B cell (primary cell): ENCODE data around the gene MEGF11. TPM values are rescaled to one million over a fixed set of nuclear protein-coding genes. Genes with fewer than 3 reads are reported as not detected.

Experiments used
- ATAC-seq: fragments of 200-7000 bp; cut with Tn5 transposase; one replicate; pipeline ENCODE4 v1.10.0; 2021; ENCODE audit warnings: low read depth, mild to moderate bottlenecking, moderate number of reproducible peaks, moderate library complexity
- CTCF ChIA-PET: fragments of 350-600 bp; sonication (Branson Sonifier 250); formaldehyde crosslinking; loops from one replicate; lab custom pipeline; 2021; ENCODE audit warnings: antibody characterized with exemption, inconsistent platforms; lab: Charles Lee
- POLR2A ChIA-PET: fragments of 350-600 bp; sonication (Branson Sonifier 250); formaldehyde crosslinking; loops from one replicate; lab custom pipeline; 2021; ENCODE audit warnings: antibody characterized with exemption; lab: Charles Lee
- DNase-seq: peaks from one replicate; pipeline ENCODE4 v3.0.0; 2013
- H2AFZ ChIP-seq: 2 replicates; pipeline ENCODE4 v1.6.1; 2012; ENCODE audit warnings: mild to moderate bottlenecking, low read depth, low read length; ENCODE audit not compliant: insufficient read depth, poor library complexity, severe bottlenecking
- H3K27ac ChIP-seq, 2 donors: 1 replicate in 1 of 2; 2 replicates in 1 of 2; pipeline ENCODE4 v1.5.1; 2012 to 2013; ENCODE audit warnings: low read length in 2 of 2, mild to moderate bottlenecking in 2 of 2, moderate library complexity in 1 of 2
- H3K27me3 ChIP-seq, 4 experiments: fragments of 200-600 bp in 1 of 4; sonication (generic) in 1 of 4; replicated peaks in 1 of 4; 1 replicate in 2 of 4; 2 replicates in 2 of 4; pipeline versions ENCODE4 v1.6.1 to v1.7.0; 2013 to 2016; ENCODE audit warnings: low read length in 3 of 4, mild to moderate bottlenecking in 2 of 4, mixed read lengths in 1 of 4, moderate library complexity in 1 of 4; ENCODE audit not compliant: insufficient read depth in 4 of 4, control insufficient read depth in 3 of 4; ENCODE audit errors: control extremely low read depth in 1 of 4
- H3K36me3 ChIP-seq, 2 experiments: replicated peaks in 1 of 2; 1 replicate in 1 of 2; 2 replicates in 1 of 2; pipeline versions ENCODE4 v1.6.1 to v1.7.1; 2013; ENCODE audit warnings: low read length in 1 of 2; ENCODE audit not compliant: insufficient read depth in 2 of 2, control insufficient read depth in 1 of 2; ENCODE audit errors: control extremely low read depth in 1 of 2, extremely low read depth in 1 of 2
- H3K4me1 ChIP-seq, 2 donors: fragments of 200-600 bp in 1 of 2; sonication (generic) in 1 of 2; 1 replicate in 1 of 2; 2 replicates in 1 of 2; pipeline versions ENCODE4 v1.5.1 to v1.6.1; 2013 to 2017; ENCODE audit warnings: low read length in 2 of 2; ENCODE audit not compliant: control insufficient read depth in 2 of 2, insufficient read depth in 2 of 2
- H3K4me2 ChIP-seq: replicated peaks from 2 replicates; pipeline ENCODE3; 2012; ENCODE audit warnings: mild to moderate bottlenecking, low read depth, low read length; ENCODE audit not compliant: poor library complexity, severe bottlenecking
- H3K4me3 ChIP-seq, 5 experiments: fragments of 200-600 bp in 1 of 5; sonication (generic) in 1 of 5; 1 replicate in 3 of 5; 2 replicates in 2 of 5; pipeline versions ENCODE4 v1.5.1 to v1.7.0; 2011 to 2016; ENCODE audit warnings: low read length in 4 of 5, mild to moderate bottlenecking in 4 of 5, low read depth in 2 of 5, control low read depth in 1 of 5, moderate library complexity in 1 of 5; ENCODE audit not compliant: insufficient read depth in 1 of 5; ENCODE audit errors: control extremely low read depth in 1 of 5, extremely low read depth in 1 of 5
- H3K79me2 ChIP-seq: fragments of 200-600 bp; sonication (generic); one replicate; pipeline ENCODE4 v1.6.0; 2016; ENCODE audit warnings: low read length; ENCODE audit not compliant: control insufficient read depth, insufficient read depth
- H3K9ac ChIP-seq: fragments of 200-600 bp; sonication (generic); 2 replicates; pipeline ENCODE4 v1.6.1; 2017; ENCODE audit warnings: mild to moderate bottlenecking, low read length, moderate library complexity
- H3K9me3 ChIP-seq, 3 donors: one replicate each; pipeline versions ENCODE4 v1.6.1 to v1.7.1; 2013; ENCODE audit warnings: low read length in 2 of 3; ENCODE audit not compliant: control insufficient read depth in 2 of 3, insufficient read depth in 1 of 3; ENCODE audit errors: control extremely low read depth in 1 of 3
- H4K20me1 ChIP-seq: 2 replicates; pipeline ENCODE4 v1.6.0; 2012; ENCODE audit warnings: mild to moderate bottlenecking, low read length; ENCODE audit not compliant: insufficient read depth, control insufficient read depth, poor library complexity, severe bottlenecking
- H3K27ac Mint-ChIP-seq: one replicate; pipeline ENCODE4 v1.8.0; 2021; ENCODE audit warnings: mixed read lengths
- H3K27me3 Mint-ChIP-seq: one replicate; pipeline ENCODE4 v1.8.0; 2021; ENCODE audit warnings: mixed read lengths
- H3K4me1 Mint-ChIP-seq: one replicate; pipeline ENCODE4 v1.8.0; 2021; ENCODE audit warnings: mixed read lengths
- H3K4me3 Mint-ChIP-seq: one replicate; pipeline ENCODE4 v1.8.0; 2021; ENCODE audit warnings: mixed read lengths
- H3K9me3 Mint-ChIP-seq: one replicate; pipeline ENCODE4 v1.8.0; 2022; ENCODE audit warnings: mixed read lengths; ENCODE audit not compliant: insufficient read depth
- CTCF ChIP-seq: fragments of 200-600 bp; IDR thresholded peaks from one replicate; pipeline ENCODE4 v1.8.0; 2022; ENCODE audit warnings: antibody characterized with exemption, mild to moderate bottlenecking
- EZH2 ChIP-seq: IDR thresholded peaks from 2 replicates; pipeline ENCODE4 v1.6.1; 2012; ENCODE audit warnings: borderline replicate concordance, low read depth, mild to moderate bottlenecking, moderate library complexity, low read length; ENCODE audit not compliant: insufficient read depth, poor library complexity, severe bottlenecking
- WGBS: methylation state at CpG from one replicate; pipeline ENCODE4 v1.1.5; 2013; ENCODE audit warnings: missing lambda C conversion rate; ENCODE audit not compliant: insufficient coverage; 5-methylcytosine and 5-hydroxymethylcytosine counted together
- intact Hi-C: fragments of 100-400 bp; cut with micrococcal nuclease; formaldehyde crosslinking; loops from one replicate; pipeline ENCODE4 v1.10.0; 2022
- polyA plus RNA-seq: library from polyadenylated mRNA; depleted of rRNA; stranded (reverse); fragments of >200 nt; gene quantifications from 2 replicates; pipeline ENCODE4 v1.2.3, GENCODE V29; 2012
- total RNA-seq, 2 donors: library from RNA; stranded (reverse); fragments of 120-200 nt in 1 of 2; gene quantifications; 1 replicate in 1 of 2; 2 replicates in 1 of 2; pipeline versions ENCODE4 v1.2.3 to v1.2.4, GENCODE V29; 2013 to 2022

The MEGF11 gene
- total and polyA plus RNA-seq, 2 donors (not counting 1 experiment from before 2014, with no cell fraction given), result 0.04 to 0.34 TPM

GRCh38 chr15:66139591-66140207 lies 113.9 kb downstream of the MEGF11 start:
- H3K4me2 ChIP-seq, result no peak overlapping the region
- no peaks in the 10 kb centered on the region for H3K4me1 ChIP-seq
- WGBS, result 94% methylated on average over 11 of the region's 11 CpGs
- no peaks in the 10 kb centered on the region for H3K4me1 Mint-ChIP-seq
- POLR2A ChIA-PET, result no interaction called here
- H4K20me1 ChIP-seq, result no peaks in the 10 kb centered on the region
- TF ChIP-seq EZH2 (no peak), CTCF (no peak)
- no peaks in the 10 kb centered on the region for H3K9me3 ChIP-seq
- no peak overlapping the region for H3K27ac Mint-ChIP-seq
- no peak overlapping the region for H3K27ac ChIP-seq
- DNase-seq (no peak), ATAC-seq (no peak)
- H3K9me3 Mint-ChIP-seq, result no peaks in the 10 kb centered on the region
- intact Hi-C loops, result no loop called here
- no peaks in the 10 kb centered on the region for H3K27me3 ChIP-seq
- H3K4me3 ChIP-seq, result no peak overlapping the region
- CTCF ChIA-PET, result interaction anchor here (0.7 kb wide), 1 partner anchor 144 kb away, joined by 4 read pairs; no protein-coding TSS in a partner anchor
- H2AFZ ChIP-seq, result no peak overlapping the region
- H3K36me3 ChIP-seq, result no peaks in the 10 kb centered on the region
- H3K4me3 Mint-ChIP-seq, result no peak overlapping the region
- no peak overlapping the region for H3K9ac ChIP-seq
- no peaks in the 10 kb centered on the region for H3K27me3 Mint-ChIP-seq
- no peaks in the 10 kb centered on the region for H3K79me2 ChIP-seq

- no peak for TF ChIP-seq EZH2
- no peak for TF ChIP-seq CTCF
- ChIA-PET CTCF (interaction anchor here (0.7 kb wide), 1 partner anchor 145 kb away, joined by 4 read pairs; no protein-coding TSS in a partner anchor), POLR2A (no interaction called here)
- Histone ChIP-seq H3K27ac (no peak overlapping the region), H3K27me3 (no peaks in the 10 kb centered on the region), H2AFZ (no peak overlapping the region), H3K36me3 (no peaks in the 10 kb centered on the region), H3K4me3 (no peak overlapping the region), H3K4me1 (no peaks in the 10 kb centered on the region), H3K79me2 (no peaks in the 10 kb centered on the region), H3K4me2 (no peak overlapping the region), H3K9ac (no peak overlapping the region), H3K9me3 (no peaks in the 10 kb centered on the region), H4K20me1 (no peaks in the 10 kb centered on the region)
- DNase-seq (no peak), ATAC-seq (no peak)
- Mint-ChIP-seq H3K9me3 (no peaks in the 10 kb centered on the region), H3K4me1 (no peaks in the 10 kb centered on the region), H3K4me3 (no peak overlapping the region), H3K27me3 (no peaks in the 10 kb centered on the region), H3K27ac (no peak overlapping the region)
- 86% methylated on average over 1 of the region's 3 CpGs for WGBS
- intact Hi-C loops, result no loop called here
These were observed 114.5 kb downstream of the MEGF11 start for GRCh38 chr15:66138892-66139590.
